Measurements from ENCODE around the gene PPEF2. TPM values are rescaled to one million over a fixed set of nuclear protein-coding genes. Genes with fewer than 3 reads are reported as not detected.

Gene PPEF2
- total RNA-seq, 4 donors from 2014 or later: 0.32 TPM; not detected in 3

DNA sequence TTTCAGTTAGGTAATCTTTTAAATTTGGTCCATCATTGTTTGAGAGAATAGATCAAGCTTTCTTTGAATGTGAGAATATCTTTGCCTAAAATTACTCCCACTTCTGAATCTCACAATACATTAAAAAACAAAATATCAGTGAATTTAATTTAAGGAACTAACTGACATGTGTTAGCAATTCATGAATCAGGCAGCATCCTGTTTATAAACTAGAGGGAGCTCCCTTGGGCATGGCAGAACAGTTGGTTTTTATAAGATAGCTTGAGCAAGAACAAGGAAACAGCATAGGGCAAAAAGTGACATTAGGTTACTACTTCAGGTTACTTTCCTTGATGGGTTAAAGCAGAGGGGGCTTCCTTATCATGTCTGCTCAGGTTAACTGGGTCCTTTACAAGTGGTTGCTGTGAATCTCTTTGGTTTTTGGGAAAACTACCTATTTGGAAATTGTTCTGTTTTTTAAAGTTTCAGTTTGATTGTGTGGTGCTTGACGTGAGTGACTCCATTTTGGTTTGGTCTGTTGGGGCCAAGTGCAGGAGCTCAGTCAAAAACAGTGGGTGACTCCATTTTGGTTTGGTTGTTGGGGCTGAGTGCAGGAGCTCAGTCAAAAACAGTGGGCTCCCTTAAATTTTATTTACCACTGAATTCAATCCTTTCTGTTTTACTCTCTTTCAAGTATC is 68.0 kb downstream of the PPEF2 start:
- intact Hi-C loops (cut with DNase I; ENCODE audit: low total_unique reads): no loop called here
- TF ChIP-seq, protein P1, sequence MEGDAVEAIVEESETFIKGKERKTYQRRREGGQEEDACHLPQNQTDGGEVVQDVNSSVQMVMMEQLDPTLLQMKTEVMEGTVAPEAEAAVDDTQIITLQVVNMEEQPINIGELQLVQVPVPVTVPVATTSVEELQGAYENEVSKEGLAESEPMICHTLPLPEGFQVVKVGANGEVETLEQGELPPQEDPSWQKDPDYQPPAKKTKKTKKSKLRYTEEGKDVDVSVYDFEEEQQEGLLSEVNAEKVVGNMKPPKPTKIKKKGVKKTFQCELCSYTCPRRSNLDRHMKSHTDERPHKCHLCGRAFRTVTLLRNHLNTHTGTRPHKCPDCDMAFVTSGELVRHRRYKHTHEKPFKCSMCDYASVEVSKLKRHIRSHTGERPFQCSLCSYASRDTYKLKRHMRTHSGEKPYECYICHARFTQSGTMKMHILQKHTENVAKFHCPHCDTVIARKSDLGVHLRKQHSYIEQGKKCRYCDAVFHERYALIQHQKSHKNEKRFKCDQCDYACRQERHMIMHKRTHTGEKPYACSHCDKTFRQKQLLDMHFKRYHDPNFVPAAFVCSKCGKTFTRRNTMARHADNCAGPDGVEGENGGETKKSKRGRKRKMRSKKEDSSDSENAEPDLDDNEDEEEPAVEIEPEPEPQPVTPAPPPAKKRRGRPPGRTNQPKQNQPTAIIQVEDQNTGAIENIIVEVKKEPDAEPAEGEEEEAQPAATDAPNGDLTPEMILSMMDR (IDR thresholded peaks at IDR 0.05): no peak
- no peak for TF ChIP-seq POLR2AphosphoS5 (IDR thresholded peaks at IDR 0.05)
- no peak overlapping the region for H3K27ac ChIP-seq
- in situ Hi-C loops (cut with MboI; ENCODE audit: low pct_ligation_motif_present in 1 of 4, low pct_unique_long_range_greater_than_20kb in 1 of 4, low sequenced_read_pairs in 3 of 4): no loop called here
- H3K4me3 ChIP-seq: no peak overlapping the region
- no peaks in the 10 kb centered on the region for H3K27me3 ChIP-seq
- no peak for DNase-seq
- no peaks in the 10 kb centered on the region for H3K4me1 ChIP-seq
- no peaks in the 10 kb centered on the region for H3K36me3 ChIP-seq
- H3K9me3 ChIP-seq: peaks cover 0 to 3% of the 10 kb centered on the region in 2 donors
- WGBS, 2 donors (ENCODE audit: low coverage in 1 of 2): 75% methylated on average over 1 of the region's 1 CpG; no CpG with 5 or more reads in 1 of the 2 donors

DNA sequence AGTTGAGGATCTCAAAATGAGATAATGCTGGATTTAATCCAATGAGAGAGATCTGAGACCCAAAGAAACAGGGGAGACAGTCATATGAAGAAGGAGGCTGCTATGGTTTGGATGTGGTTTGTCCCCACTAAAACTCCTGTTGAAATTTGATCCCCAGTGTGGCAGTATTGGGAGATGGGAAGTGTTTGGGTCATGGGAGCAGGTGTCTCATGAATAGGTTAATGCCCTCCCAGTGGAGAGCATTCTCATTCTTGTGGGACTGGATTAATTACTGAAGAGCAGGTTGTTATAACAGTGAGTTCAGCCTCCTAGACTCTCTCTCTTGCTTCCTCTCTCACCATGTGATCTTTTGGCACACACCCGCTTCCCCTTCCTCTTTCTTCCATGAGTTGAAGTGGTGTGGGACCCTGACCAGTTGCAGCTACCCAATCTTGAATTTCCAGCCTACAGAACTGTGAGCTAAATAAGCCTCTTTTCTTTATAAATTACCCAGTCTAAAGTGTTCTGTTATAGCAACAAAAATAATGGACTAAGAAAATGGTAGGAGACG is 70.3 kb downstream of the PPEF2 start:
- no peaks in the 10 kb centered on the region for H3K4me1 ChIP-seq
- no peak overlapping the region for H3K4me3 ChIP-seq
- no peaks in the 10 kb centered on the region for H3K36me3 ChIP-seq
- H3K27ac ChIP-seq: no peak overlapping the region
- TF ChIP-seq POLR2A (IDR thresholded peaks at IDR 0.05): no peak
- TF ChIP-seq, protein P1 (IDR thresholded peaks at IDR 0.05): no peak
- TF ChIP-seq EP300 (IDR thresholded peaks at IDR 0.05; ENCODE audit: low read depth): no peak
- no peak for TF ChIP-seq POLR2AphosphoS5 (IDR thresholded peaks at IDR 0.05)
- in situ Hi-C loops (cut with MboI; ENCODE audit: low pct_ligation_motif_present in 1 of 4, low pct_unique_long_range_greater_than_20kb in 1 of 4, low sequenced_read_pairs in 3 of 4): no loop called here
- H3K9me3 ChIP-seq: peaks cover 0 to 3% of the 10 kb centered on the region in 2 donors
- WGBS, 2 donors (ENCODE audit: low coverage in 1 of 2): 86 to 100% methylated on average over 1 to 2 of the region's 2 CpGs
- intact Hi-C loops (cut with DNase I; ENCODE audit: low total_unique reads): no loop called here
- H3K27me3 ChIP-seq: no peaks in the 10 kb centered on the region
- DNase-seq: peak; percentile 23

DNA sequence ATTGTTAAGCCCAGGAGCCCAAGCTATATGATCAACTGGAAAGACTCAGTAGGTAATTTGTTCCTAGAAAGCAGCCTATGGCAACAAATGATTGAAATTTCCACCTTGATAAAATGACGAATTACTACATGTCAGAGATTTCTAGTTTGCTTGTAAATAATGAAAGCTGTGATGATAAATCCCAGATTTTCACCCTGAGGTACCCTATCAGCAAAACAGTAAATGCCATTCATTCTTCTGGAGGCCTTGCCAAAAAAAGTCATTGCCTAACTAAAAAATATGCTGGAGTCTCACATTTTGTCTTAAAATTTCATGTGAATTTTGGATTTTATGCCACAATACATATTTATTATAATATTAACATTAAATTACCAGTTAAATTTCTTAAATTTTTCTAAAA is 71.3 kb downstream of the PPEF2 start:
- in situ Hi-C loops (cut with MboI; ENCODE audit: low pct_ligation_motif_present in 1 of 4, low pct_unique_long_range_greater_than_20kb in 1 of 4, low sequenced_read_pairs in 3 of 4) (no loop called here), intact Hi-C loops (cut with DNase I; ENCODE audit: low total_unique reads) (no loop called here)
- no peak for TF ChIP-seq EP300 (IDR thresholded peaks at IDR 0.05; ENCODE audit: low read depth)
- TF ChIP-seq, protein P1 (IDR thresholded peaks at IDR 0.05): no peak
- TF ChIP-seq POLR2A (IDR thresholded peaks at IDR 0.05): no peak
- no peak for TF ChIP-seq POLR2AphosphoS5 (IDR thresholded peaks at IDR 0.05)
- H3K4me3 ChIP-seq: no peak overlapping the region
- H3K27me3 ChIP-seq: no peaks in the 10 kb centered on the region
- WGBS, 2 donors (ENCODE audit: low coverage in 1 of 2): 67 to 74% methylated on average over 1 of the region's 1 CpG
- H3K27ac ChIP-seq: no peak overlapping the region
- no peaks in the 10 kb centered on the region for H3K4me1 ChIP-seq
- DNase-seq: no peak
- no peaks in the 10 kb centered on the region for H3K36me3 ChIP-seq
- peaks cover 0 to 3% of the 10 kb centered on the region in 2 donors for H3K9me3 ChIP-seq

DNA sequence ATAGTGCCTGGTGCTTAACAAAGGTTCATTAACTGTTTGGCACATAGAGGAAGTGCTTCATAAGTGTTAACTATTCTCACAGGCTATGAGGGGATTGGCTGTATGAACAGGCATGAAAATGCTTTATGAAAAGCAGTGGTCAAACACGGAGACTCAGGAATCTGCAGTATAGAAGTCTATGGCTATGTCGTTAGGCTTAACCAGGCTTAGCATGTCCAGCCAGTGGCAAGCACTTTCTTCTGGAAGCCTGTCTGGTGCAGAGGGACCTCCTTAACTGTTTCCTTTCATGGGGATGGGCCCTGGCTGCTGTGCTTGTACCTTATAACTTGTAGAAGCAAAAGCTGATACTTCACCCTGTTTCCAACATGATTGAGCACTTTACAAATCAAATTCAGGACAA is 78.4 kb downstream of the PPEF2 start:
- Histone ChIP-seq H3K27me3 (no peaks in the 10 kb centered on the region), H3K36me3 (no peaks in the 10 kb centered on the region), H3K9me3 (no peaks in the 10 kb centered on the region), H3K4me3 (no peak overlapping the region), H3K4me1 (no peaks in the 10 kb centered on the region), H3K27ac (no peak overlapping the region)
- TF ChIP-seq, protein P1 (IDR thresholded peaks at IDR 0.05): no peak
- TF ChIP-seq POLR2A (IDR thresholded peaks at IDR 0.05) (no peak), EP300 (IDR thresholded peaks at IDR 0.05; ENCODE audit: low read depth) (no peak), POLR2AphosphoS5 (IDR thresholded peaks at IDR 0.05) (no peak)
- no peak for DNase-seq
- in situ Hi-C loops (cut with MboI; ENCODE audit: low pct_ligation_motif_present in 1 of 4, low pct_unique_long_range_greater_than_20kb in 1 of 4, low sequenced_read_pairs in 3 of 4): no loop called here
- intact Hi-C loops (cut with DNase I; ENCODE audit: low total_unique reads): no loop called here
- 58% methylated on average over 2 of the region's 2 CpGs; no CpG with 5 or more reads in 1 of the 2 donors for whole genome bisulfite sequencing, 2 donors (ENCODE audit: low coverage in 1 of 2)

Data from transverse colon (tissue), 4 donors.